HEK293T (cell line): ENCODE data around the gene ATP8B3.
"Not testable (repeated sequence)": the region's sequence is repeated elsewhere in the genome, so short reads cannot be mapped to it uniquely, and the experiment has no call there.

ENCODE experiments used
- CTCF ChIA-PET: fragments of 350-600 bp; formaldehyde crosslinking; extraction: SDS; loops from one replicate; lab custom pipeline; 2021; ENCODE audit warnings: antibody characterized with exemption, inconsistent platforms; lab: Yijun Ruan, JAX
- POLR2A ChIA-PET: fragments of 350-600 bp; formaldehyde crosslinking; extraction: SDS; loops from one replicate; lab custom pipeline; 2020; ENCODE audit warnings: antibody characterized with exemption, inconsistent platforms; lab: Yijun Ruan, JAX
- DNase-seq: peaks from one replicate; pipeline ENCODE4 v3.0.0; 2012; ENCODE audit warnings: mixed read lengths; ENCODE audit errors: extremely low spot score
- ARNT ChIP-seq: fragments of 450-650 bp; IDR thresholded peaks from 2 replicates; pipeline ENCODE4 v1.6.1; 2017; ENCODE audit warnings: mild to moderate bottlenecking
- BHLHE40 ChIP-seq: fragments of 450-650 bp; IDR thresholded peaks from 2 replicates; pipeline ENCODE4 v1.6.1; 2016; ENCODE audit warnings: mild to moderate bottlenecking, moderate library complexity, borderline replicate concordance
- CTBP1 ChIP-seq: fragments of 450-650 bp; IDR thresholded peaks from 2 replicates; pipeline ENCODE4 v1.6.1; 2016; ENCODE audit warnings: borderline replicate concordance
- ELF4 ChIP-seq: fragments of 450-650 bp; IDR thresholded peaks from 2 replicates; pipeline ENCODE4 v1.6.1; 2017; ENCODE audit warnings: antibody characterized with exemption
- FOXA1 ChIP-seq: fragments of 450-650 bp; IDR thresholded peaks from 2 replicates; pipeline ENCODE4 v1.6.1; 2016; ENCODE audit warnings: mild to moderate bottlenecking
- FOXK2 ChIP-seq: fragments of 450-650 bp; IDR thresholded peaks from 2 replicates; pipeline ENCODE4 v1.6.1; 2016; ENCODE audit warnings: mild to moderate bottlenecking
- FOXM1 ChIP-seq: fragments of 450-650 bp; IDR thresholded peaks from 2 replicates; pipeline ENCODE4 v1.6.1; 2017; ENCODE audit warnings: mild to moderate bottlenecking, borderline replicate concordance
- HDGF ChIP-seq: fragments of 450-650 bp; IDR thresholded peaks from 2 replicates; pipeline ENCODE4 v1.6.1; 2017; ENCODE audit warnings: antibody characterized with exemption, borderline replicate concordance
- L3MBTL2 ChIP-seq: fragments of 450-650 bp; conservative IDR thresholded peaks from 2 replicates; pipeline ENCODE4 v1.6.1; 2016; ENCODE audit warnings: mild to moderate bottlenecking
- LEF1 ChIP-seq: fragments of 450-650 bp; IDR thresholded peaks from 2 replicates; pipeline ENCODE4 v1.6.1; 2017; ENCODE audit warnings: mild to moderate bottlenecking, borderline replicate concordance
- NFRKB ChIP-seq: fragments of 450-650 bp; IDR thresholded peaks from 2 replicates; pipeline ENCODE4 v1.6.1; 2016; ENCODE audit warnings: mild to moderate bottlenecking, moderate library complexity
- SP1 ChIP-seq: fragments of 450-650 bp; IDR thresholded peaks from 2 replicates; pipeline ENCODE4 v1.6.1; 2017
- SUZ12 ChIP-seq: fragments of 450-650 bp; IDR thresholded peaks from 2 replicates; pipeline ENCODE4 v1.6.1; 2016; ENCODE audit warnings: mild to moderate bottlenecking
- TARDBP ChIP-seq: fragments of 450-650 bp; IDR thresholded peaks from 2 replicates; pipeline ENCODE4 v1.6.1; 2016
- ZNF384 ChIP-seq: fragments of 450-650 bp; IDR thresholded peaks from 2 replicates; pipeline ENCODE4 v1.6.1; 2016
- TF ChIP-seq, protein P1 (sequence below): fragments of 450-650 bp; IDR thresholded peaks from 2 replicates; pipeline ENCODE4 v1.6.1; 2016

The ATP8B3 gene

GRCh38 chr19:1763648-1764639, 48.1 kb downstream of the ATP8B3 start:
- no peak for TF ChIP-seq FOXK2
- TF ChIP-seq SP1: no peak
- no peak for DNase-seq
- POLR2A ChIA-PET: no interaction called here
- CTCF ChIA-PET: interaction anchor here (0.6 kb wide), 1 partner anchor 145 kb away, joined by 3 read pairs; no protein-coding TSS in a partner anchor

DNA sequence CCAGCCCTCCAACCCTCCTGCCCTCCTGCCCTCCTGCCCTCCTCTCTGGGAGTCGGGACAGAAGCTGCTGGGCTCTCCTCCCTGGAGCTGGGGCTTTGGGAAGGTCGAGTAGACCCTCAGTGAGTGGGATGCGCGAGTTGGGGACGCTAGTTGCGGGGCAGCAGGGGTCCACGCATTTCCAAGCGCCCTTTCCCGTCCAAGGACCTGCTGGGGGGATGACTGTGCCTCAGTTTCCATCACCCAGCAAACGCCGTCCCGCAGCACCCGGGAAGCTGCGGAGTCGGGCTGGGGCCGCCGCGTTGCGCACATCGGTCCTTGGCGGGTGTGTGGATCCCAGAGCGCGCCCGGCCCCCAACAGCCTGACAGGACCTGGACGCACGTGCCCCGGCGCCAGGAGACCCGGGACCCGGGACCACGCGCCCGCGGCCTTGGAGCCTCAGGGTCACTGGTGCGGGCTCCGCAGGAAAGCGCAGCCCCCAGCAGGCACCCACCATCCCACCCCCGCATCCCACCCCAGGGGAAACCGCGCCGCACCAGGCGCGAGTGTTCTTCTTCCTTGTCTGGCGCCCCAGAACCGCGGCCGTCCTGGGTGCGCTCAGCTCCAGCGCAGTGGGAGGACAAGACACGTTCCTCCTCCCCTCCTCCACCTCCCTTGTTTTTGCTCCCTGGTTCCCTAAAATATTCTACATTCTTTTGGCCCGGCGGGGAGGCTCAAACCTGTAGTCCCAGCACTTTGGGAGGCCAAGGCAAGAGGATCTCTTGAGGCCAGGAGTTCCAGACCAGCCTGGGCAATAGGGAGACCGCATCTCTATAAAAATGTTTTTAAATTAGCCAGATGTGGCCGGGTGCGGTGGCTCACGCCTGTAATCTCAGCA, 49.6 kb downstream of the ATP8B3 start:
- no peak for DNase-seq
- no peak for TF ChIP-seq TARDBP
- no peak for TF ChIP-seq CTBP1
- TF ChIP-seq ELF4: no peak
- no peak for TF ChIP-seq NFRKB
- TF ChIP-seq L3MBTL2: no peak
- no peak for TF ChIP-seq LEF1
- no peak for TF ChIP-seq FOXA1
- no peak for TF ChIP-seq FOXM1
- no peak for TF ChIP-seq SP1
- TF ChIP-seq, protein P1, sequence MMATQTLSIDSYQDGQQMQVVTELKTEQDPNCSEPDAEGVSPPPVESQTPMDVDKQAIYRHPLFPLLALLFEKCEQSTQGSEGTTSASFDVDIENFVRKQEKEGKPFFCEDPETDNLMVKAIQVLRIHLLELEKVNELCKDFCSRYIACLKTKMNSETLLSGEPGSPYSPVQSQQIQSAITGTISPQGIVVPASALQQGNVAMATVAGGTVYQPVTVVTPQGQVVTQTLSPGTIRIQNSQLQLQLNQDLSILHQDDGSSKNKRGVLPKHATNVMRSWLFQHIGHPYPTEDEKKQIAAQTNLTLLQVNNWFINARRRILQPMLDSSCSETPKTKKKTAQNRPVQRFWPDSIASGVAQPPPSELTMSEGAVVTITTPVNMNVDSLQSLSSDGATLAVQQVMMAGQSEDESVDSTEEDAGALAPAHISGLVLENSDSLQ: no peak
- TF ChIP-seq ARNT: no peak
- no peak for TF ChIP-seq SUZ12
- no peak for TF ChIP-seq HDGF
- no peak for TF ChIP-seq FOXK2
- TF ChIP-seq ZNF384: no peak
- TF ChIP-seq BHLHE40: no peak
- ChIA-PET POLR2A (no interaction called here), CTCF (no interaction called here)

DNA sequence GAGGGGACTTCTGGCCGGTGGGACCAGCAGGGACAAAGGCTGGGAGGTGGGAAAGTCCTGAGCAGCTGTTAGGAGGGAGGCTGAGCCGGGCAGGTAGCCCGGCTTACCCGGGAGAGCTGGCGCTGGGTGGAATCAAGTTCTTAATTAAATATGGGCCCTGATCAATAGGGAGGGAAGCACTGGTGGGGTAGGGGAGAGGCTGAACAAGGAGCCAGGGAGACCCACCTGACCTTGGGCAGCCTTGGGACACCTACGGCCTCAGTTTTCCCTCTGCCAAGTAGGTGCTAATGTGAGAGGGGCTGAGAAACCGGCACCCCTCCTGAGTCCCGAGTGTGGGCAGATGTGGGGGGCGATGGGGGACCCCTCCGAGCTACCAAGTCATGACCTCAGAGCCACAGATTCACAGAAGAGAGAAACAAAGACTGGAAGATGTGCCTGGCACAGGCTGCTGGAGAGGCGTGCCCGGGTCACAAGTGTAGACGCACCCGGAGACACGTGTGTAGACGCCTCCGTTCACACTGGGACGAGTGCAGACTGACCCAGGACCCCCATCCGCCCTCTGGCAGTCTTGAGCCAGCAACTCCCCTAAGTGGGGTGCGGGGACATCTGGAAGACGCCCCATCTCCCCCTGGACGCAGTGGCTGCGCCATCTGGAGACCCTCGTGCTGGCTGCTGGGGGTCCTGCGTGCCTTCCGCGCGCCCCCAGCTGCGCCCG, 50.4 kb downstream of the ATP8B3 start:
- CTCF ChIA-PET: no interaction called here
- POLR2A ChIA-PET: no interaction called here
- DNase-seq: no peak
- TF ChIP-seq CTBP1 (no peak), TARDBP (no peak), HDGF (no peak), FOXA1 (no peak), LEF1 (no peak), BHLHE40 (no peak), FOXK2 (no peak), ZNF384 (no peak)

DNA sequence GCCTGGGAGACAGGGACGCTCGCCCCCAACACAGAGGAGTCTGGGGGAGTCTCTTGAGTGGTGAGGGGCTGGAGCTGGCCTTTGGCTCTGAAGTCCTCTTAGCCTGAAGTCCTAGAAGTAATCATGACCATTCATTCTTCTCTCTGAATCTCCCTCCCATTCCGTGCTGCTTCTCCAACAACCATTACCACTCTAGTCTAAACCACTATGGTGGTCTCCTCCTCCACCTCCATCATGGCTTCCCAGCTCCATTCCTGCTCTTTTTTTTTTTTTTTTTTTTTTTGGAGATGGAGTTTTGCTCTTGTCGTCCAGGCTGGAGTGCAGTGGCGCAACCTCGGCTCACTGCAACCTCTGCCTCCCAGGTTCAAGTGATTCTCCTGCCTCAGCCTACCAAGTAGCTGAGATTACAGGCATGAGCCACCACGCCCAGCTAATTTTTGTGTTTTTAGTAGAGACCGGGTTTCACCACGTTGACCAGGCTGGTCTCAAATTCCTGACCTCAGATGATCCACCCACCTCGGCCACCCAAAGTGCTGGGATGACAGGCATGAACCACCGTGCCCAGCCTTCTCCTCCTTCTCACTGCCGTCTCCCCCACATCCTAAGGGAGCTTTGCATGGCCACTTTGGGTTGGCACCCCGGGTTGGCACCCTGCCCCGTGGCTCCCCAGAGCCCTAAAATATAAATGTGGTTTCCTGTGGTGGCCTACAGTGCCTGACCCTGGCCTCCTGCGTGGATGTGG, 51.1 kb downstream of the ATP8B3 start:
- DNase-seq, CTCF ChIA-PET, POLR2A ChIA-PET: not testable (repeated sequence)

- ChIA-PET CTCF (interaction anchor here (0.6 kb wide), 1 partner anchor 433 kb away, joined by 3 read pairs; no protein-coding TSS in a partner anchor), POLR2A (no interaction called here)
- TF ChIP-seq TARDBP: no peak
- TF ChIP-seq ELF4: no peak
- no peak for TF ChIP-seq FOXA1
- TF ChIP-seq ARNT: no peak
- TF ChIP-seq, protein P1: no peak
- no peak for TF ChIP-seq NFRKB
- TF ChIP-seq BHLHE40: no peak
- no peak for TF ChIP-seq HDGF
- TF ChIP-seq SUZ12: no peak
- no peak for TF ChIP-seq FOXK2
- TF ChIP-seq FOXM1: no peak
- no peak for TF ChIP-seq ZNF384
- no peak for TF ChIP-seq L3MBTL2
- TF ChIP-seq SP1: no peak
- no peak for TF ChIP-seq LEF1
- no peak for TF ChIP-seq CTBP1
- no peak for DNase-seq
Measured at GRCh38 chr19:1760020-1760419, 52.1 kb downstream of the ATP8B3 start.
